HT-29 (cell line): ENCODE data around the gene SLAMF6. TPM values are rescaled to one million over a fixed set of nuclear protein-coding genes. Genes with fewer than 3 reads are reported as not detected.
"Not testable (repeated sequence)": the region's sequence is repeated elsewhere in the genome, so short reads cannot be mapped to it uniquely, and the experiment has no call there.

ENCODE experiments used
- DNase-seq: peaks from one replicate; pipeline ENCODE4 v3.0.0-alpha.2; 2015; ENCODE audit warnings: low spot score
- total RNA-seq: library from RNA; depleted of rRNA; stranded (reverse); fragments of >200 nt; shearing (Covaris generic); gene quantifications from 2 replicates; pipeline ENCODE4 v1.2.3, GENCODE V29; 2014

Gene SLAMF6
- total RNA-seq, 1 experiment from 2014 or later = not detected

DNA sequence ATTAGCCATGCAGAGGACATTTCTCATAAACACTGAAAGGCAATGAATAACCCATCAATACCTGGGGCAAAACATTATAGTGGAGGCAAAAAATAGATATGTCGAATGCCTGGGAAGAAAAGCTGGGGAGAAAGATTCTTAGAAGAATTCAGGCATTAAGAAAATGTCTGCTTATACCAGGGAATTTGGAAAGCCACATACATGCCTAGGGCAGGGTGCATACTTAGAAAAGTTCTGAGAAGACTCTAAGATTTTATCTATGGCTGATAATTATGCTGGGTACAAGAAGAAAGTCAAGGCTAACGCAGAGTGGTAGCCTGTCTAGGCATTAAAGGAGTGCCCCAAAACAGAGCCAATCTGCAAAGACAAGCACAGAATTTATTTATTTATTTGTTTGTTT, 18.4 kb downstream of the SLAMF6 start:
- no peak for DNase-seq

DNA sequence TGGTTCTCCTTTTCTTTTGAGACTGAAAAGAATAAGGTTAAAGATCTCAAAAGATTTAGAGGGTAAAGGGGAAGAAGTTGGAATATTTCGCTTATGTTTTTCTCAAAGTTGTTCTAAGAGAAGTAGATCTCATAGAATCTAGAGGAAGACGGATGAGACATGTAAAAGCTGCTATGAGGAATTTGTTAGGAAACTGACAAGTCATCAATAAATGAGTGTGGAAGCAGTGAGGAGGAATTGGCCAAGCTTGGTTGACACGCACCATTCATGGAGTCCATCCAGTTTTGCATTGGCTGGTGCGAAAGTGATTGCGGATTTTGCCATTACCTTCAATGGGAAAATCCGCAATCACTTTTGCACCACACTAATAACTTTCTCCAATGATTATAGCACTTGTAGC, 20.0 kb downstream of the SLAMF6 start:
- no peak for DNase-seq

DNA sequence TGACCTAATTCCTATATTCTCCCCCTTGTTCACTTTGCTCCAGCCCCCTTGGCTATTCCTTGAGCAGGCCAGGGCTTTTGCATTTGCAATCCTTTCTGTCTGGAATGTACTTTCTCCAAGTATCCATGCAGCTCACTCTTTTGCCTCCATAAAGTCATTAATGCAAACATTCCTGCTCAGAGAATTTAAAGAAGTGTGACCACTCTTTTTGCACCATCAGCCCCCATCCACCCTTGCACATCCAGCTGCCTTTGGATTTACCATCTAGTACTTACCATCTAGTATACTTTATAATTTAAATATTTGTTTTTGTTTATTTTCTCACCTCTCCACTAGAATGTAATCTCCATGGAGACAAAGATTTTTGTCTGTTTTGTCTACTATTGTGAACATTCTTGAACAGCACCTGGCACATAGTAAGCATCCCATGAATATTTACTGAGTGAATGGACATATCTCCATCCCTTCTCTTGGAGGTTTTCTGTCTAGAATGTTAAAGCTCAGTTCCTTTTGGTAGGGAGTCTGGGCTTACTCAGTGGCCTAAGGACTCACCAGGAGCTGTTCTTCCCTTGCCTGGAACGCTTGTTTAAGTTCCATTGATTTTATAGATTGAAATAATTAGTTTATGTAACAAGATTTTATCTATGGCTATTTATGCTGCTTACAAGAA, 22.6 kb downstream of the SLAMF6 start:
- DNase-seq = no peak

DNA sequence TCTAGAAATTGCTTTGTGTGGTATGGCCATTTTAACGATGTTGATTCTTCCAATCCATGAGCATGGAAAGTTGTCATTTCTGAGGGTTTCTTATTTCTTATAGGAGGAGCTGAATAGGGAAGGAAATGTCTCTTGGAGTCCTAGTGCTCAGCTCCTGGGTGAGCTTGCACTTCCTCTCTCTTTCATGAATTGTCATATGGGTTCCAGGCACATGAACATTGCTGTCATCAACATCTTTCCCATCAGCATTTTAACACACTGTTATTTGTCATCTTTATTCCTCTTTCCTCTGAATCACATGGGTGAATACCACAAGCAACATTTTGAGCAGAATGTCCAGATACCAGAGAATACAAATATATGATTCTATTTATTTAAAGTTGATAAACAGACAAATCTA, 23.4 kb downstream of the SLAMF6 start:
- no peak for DNase-seq

DNA sequence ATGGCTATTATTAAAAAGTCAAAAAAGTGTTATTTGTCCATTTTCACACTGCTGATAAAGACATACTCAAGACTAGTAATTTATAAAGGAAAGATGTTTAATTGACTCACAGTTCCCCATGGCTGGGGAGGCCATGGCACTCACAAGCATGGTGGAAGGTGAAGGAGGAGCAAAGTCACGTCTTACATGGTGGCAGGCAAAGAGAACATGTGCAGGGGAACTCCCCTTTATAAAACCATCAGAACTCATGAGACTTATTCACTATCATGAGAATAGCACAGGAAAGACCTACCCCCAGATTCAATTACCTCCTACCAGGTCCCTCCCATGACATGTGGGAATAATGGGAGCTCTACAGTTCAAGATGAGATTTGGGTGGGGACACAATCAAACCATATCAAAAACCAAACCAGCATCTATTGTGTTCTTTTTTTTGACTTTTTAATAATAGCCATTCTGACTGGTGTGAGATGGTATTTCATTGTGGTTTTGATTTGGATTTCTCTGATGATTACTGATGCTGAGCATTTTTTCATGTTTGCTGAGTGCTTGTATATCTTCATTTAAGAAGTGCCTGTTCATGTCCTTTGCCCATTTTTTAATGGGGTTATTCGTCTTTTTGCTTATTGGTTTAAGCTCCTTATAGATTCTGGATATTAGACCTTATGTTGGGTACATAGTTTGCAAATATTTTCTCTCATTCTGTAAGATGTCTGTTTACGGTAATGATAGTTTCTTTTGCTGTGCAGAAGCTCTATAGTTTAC, 24.6 kb downstream of the SLAMF6 start:
- not testable (repeated sequence) for DNase-seq

DNA sequence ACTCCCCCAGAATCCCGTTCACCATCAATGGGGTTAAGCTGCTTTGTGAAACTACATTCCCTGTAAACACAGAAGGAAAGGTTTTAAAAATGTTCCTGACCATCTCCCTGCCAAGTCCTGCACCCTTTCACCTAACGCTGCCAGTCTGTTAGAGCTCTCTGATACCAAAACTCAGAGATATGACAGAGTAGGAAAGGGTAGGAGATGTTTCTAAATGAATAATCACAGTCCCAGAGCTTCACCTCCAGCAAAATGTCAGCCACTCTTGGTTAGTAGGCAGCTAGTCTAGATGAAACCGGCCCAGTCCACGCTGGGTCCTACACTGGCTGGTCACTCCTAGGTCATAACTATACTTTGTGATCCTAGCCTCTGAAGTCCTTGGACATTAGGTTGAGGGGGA, 26.7 kb downstream of the SLAMF6 start:
- no peak for DNase-seq

DNA sequence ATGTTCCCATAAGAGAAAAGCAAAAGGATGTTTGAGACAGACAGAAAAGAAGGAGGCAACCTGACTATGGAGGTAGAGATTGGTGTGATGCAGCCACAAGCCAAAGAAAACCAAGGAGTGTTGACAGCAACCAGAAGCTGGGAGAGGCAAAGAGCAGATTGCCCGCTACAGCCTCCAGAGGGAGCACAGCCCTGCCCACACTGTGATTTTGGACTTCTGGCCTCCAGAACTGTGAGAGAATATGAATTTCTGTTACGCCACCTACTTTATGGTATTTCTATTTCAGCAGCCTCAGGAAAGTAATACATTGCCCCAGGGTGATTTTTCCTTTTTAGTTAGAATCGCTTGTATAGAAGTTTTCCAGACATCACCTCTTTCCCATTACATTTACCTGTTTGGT, 28.4 kb downstream of the SLAMF6 start:
- peak; percentile 54 for DNase-seq

DNA sequence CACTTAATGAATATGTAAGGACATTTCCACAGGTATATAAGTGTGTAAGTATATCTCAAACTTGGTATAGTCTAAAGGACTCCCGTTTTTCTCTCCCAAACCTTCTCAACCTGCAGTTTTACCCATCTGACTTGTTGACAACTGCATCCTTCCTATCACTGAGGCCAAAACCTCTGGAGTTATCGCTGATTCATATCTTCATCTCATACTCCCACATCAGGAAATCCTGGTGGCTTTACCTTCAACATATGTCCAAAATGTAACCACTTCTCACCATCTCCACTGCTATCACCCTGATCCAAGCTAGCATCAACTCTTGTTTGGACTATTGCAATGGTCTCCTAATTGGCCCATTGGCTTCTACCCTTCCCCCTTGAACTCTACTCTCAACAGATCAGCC, 30.4 kb downstream of the SLAMF6 start:
- no peak for DNase-seq

DNA sequence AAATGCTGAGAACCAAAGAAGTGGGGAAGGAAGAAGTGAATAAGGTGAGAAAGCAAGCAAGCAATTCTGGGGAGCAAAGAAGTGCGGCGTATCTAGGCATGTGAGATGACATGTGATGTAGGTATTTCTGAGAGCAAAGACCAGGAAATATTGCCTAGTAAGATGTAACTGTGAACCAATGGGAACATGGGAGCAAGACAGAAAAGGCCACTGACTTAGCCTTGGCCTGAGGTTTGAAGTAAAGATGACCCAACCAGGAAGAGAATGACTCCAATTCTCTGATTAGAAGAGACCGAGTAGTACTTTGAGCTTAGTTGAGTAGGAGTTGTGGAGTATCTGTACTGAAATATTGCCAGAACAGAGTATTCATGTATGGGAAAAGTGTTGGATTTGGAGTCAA, 31.1 kb downstream of the SLAMF6 start:
- no peak for DNase-seq

DNA sequence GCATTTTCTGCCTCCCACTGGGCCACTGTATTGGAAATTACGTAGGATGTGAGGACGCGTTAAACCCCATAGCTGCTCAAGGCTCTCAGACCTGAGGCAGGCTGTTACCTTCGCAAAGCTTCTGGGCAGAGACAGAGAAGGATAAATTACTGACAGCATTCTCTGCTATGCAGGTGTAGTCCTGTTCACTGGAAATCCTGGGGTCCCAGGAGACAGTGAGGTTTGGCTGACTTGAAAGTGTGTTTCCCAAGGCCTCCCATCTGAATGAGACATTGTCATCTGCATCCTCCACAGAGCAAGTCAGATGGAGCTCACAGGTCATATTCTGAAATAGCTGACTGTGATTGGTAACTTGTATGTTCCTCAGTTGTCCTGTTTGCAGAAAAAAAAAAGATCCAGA, 32.0 kb downstream of the SLAMF6 start:
- DNase-seq = no peak

DNA sequence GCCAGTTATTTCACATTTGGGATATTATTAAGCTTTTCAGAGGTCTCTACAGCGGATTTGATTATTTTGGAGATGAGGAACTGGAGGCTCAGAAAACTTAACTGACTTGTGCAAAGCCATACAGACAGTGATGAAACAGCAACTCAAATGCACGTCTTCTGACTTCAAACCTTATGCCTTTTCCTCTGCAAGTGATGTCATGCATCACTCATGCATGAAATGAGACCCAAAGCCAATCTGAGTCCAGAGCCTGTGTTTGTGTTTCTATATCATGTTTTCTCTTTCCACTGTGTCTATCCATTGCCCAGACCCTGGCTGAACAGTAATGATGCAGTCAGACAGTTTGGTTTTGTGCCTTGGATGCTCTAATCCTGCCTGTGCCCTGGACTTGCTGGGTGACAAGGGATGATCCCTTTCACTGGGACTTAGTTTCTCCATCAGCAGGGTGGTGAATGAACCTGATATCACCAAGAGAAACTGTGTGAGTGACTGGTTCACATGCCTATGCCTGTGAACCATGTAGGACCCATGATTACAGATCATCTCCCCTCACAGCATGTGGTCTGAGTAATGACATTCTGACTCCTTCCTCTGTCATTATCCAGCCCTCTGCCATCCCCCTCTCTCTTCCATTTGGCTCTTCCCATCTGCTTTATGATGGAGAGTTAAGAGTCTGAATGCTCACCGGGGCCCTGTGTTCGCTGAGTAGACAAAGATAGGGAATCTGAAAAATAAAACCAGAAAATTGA, 33.4 kb downstream of the SLAMF6 start:
- no peak for DNase-seq

DNA sequence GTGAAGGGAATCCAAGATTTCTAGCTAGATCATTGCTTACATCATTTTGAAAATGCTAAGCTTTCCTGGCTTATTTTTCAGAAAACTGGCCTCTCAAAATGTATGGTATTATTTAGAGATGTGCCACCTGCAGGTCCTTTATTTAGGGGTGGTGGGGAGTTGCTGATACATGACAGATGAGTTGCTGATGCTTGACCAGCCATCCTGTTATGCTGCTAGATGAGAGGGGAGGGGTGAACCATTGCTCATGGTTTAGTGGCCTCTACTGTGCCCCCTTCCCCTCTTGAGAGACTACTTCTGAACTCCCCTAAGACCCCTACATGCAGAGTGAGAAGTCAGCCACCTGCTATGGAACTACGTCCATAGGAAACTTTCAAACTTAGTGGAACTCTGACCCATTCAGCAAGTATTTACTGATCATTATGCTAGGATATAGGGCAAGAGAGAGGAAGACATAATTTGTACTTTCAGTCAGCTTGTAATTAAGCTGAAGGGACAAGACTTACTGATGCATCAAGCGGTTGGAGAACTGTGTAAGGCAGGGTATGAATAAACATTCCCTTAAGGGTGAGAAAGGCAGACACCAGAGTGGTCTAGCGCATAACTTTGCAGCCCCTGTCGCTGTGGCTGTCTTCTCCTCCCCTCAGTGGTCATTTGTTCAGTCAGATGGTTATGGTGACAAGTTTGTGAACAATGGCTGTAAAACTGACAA, 34.6 kb downstream of the SLAMF6 start:
- no peak for DNase-seq

DNA sequence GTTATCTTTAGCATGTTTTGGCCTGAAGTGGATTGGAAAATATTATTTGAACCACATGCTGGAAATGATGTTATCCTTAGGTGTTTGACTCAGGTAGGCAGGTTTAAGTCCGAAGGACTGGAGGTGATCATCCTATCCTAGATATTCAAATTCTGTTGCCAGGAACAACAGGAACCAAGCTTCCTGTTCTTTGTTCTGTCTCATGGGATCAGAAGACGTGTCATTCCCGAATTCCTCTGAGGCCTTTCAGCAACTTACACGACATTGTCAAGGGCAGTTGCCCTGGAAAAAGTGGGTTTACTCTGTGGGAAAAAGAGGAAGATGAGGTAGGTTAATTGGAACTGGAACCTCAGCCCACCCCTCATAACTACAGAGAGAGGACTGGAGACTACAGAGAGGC, 36.6 kb downstream of the SLAMF6 start:
- DNase-seq = no peak

DNA sequence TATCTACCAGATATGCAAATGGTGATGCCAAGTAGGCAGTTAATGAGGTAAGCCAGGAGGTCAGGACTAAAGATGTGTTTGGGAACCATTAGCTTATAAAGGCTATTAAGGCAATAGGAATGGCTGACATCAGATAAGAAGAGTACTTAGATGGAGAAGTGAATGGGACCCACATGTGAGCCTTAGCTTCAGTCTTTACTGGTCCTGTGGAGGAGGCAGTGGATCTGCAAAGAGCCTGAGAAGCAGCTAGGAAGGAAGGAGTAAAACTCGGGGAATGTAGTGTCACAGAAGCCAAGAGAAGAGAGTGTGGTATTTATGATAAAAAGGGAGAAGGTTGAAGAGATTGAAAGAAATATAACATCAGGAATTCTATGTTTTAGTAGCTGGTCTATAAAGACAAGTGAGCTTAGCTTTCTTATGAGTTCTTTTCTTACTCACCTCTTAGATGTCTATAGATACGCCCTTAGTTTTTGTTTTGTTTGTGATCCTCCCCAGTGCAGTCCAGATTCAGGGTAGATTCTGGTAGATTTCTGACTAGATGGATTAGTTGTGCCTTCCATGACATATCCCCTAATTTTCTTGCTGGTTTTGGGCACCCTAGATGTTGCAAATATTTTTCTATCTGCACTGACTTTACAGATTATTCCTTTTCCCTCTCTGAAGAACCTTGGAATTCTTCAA, 39.4 kb downstream of the SLAMF6 start:
- DNase-seq = no peak

DNA sequence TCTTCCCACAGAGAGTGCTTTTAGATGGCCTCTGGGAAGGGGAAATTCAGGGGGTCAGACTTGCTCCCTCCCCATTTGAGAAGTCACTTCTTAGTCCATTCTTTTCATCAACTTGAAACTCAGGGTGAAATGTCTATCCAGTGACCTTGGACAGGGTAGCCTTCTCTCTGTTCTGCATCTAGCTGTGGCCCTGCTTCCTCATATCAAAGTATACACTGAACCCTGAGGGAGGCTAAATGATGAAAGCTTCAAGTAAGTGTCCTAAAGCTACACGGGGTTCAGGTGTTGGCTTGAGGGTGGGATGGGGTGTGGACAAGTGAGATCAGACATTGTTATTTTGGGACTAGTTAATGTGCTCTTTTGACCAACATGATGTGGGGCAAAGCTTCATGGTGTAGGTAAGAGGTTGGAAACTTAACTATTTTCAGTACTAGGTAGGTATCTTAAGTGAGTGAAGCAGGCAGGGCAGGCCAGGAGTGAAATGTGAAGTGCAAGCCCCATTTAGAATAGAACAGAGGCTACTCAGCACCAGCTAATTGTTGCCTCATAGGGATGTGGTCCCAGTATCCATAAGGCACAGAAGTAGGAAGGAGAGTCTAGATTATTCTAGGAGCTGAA, 41.0 kb downstream of the SLAMF6 start:
- no peak for DNase-seq

DNA sequence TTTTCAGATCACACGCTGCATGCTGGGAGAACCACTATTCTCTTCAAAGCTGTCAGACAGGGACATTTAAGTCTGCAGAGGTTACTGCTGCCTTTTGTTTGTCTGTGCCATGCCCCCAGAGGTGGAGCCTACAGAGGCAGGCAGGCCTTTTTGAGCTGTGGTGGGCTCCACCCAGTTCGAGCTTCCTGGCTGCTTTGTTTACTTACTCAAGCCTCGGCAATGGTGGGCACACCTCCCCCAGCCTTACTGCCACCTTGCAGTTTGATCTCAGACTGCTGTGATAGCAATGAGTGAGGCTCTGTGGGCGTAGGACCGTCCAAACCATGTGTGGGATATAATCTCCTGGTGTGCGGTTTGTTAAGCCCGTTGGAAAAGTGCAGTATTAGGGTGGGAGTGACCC, 42.3 kb downstream of the SLAMF6 start:
- DNase-seq = not testable (repeated sequence)

DNA sequence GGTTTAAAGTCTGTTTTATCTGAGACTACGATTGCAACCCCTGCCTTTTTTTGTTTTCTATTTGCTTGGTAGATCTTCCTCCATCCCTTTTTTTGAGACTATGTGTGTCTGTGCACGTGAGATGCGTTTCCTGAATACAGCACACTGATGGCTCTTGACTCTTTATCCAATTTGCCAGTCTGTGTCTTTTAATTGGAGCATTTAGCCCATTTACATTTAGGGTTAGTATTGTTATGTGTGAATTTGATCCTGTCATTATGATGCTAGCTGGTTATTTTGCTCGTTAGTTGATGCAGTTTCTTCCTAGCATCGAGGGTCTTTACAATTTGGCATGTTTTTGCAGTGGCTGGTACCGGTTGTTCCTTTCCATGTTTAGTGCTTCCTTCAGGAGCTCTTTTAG, 44.0 kb downstream of the SLAMF6 start:
- not testable (repeated sequence) for DNase-seq

DNA sequence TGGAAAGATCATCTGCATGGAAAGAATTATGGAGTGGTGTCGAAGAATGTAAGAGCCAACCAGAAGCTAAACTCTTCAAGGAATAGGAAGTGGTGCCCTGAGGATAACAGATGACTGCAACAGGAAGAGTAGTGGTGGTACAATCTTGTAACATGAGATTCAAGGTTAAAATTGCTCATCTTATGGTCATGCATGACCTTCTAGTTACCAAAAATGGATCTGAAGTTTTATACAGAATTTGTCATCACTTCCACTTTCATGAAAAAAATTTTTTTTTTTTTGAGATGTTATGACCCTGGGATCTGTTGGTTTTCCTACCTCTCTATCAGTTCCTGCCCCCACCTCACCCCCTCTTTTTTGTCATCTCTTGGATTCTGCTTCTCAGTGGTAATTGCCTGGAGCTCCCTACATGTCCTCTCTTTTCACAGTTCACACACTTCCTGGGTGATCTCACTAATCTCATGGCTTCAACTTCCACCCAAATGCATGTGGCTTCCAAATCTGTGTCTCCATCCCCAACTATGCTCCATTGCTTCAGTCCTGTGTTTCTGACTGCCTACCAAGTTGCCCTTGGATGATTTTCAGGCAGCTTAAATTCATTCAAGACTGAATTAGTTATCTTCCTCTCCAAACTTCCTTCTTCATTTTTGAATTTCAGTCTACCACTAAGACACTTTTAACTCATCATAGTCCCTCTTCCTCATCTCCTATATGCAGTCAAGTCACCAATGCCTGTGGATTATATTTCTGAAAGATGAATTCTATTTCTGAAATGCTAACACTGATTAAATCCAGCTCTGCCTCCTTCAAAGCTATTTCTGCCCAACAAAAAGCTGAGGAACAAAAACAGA, 48.4 kb downstream of the SLAMF6 start:
- no peak for DNase-seq

DNA sequence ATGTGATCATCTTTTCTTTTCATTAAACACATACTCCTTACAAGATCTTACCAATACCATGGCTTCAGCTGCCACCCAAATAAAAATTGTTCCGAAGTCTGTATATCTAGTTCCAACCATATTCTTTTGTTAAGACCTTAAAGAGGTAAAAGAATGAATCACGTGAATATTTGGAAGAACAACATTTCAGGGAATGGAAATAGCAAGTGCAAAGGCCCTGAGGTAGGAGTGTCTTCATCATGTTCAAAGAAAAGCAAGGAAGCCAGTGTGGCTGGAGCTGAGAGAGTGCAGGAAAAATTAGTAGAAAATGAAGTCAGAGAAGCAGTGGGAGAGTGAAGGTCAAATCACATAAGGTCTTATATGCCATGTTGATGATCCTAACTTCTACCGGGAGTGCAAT, 50.9 kb downstream of the SLAMF6 start:
- DNase-seq = no peak

DNA sequence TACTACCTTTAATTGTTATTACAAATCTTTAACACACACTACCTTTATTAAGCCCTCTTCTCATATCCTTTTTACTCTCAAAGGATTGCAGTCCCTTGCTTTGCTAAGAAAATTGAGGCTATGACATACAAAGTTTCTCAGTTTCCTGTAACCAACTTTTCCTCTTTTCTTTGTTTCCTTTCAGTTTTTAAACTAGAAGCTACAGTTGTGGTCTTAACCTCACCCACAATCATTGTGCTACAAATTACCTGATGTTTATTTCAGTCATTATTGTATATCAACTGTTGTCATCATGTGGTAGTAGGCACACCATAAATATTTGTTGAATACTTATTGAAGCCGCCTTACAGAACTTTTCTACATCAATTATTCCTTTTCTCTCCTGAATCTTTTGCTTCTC, 51.8 kb downstream of the SLAMF6 start:
- no peak for DNase-seq
